Keratinocyte (primary cell): ENCODE results near the gene PKP4.

Experiments used
- CTCF ChIP-seq, 3 experiments: IDR thresholded peaks in 1 of 3; conservative IDR thresholded peaks in 1 of 3; optimal IDR thresholded peaks in 1 of 3; 2 replicates in 2 of 3; 3 replicates in 1 of 3; pipeline versions ENCODE3 to v1.5.1; 2011; ENCODE audit warnings: low read length in 3 of 3, mild to moderate bottlenecking in 3 of 3, moderate library complexity in 2 of 3, control low read depth in 1 of 3, inconsistent platforms in 1 of 3; ENCODE audit not compliant: insufficient read depth in 2 of 3; ENCODE audit errors: extremely low read depth in 1 of 3
- EZH2 ChIP-seq: IDR thresholded peaks from one replicate; pipeline ENCODE4 v1.6.1; 2012; ENCODE audit warnings: inconsistent platforms, mild to moderate bottlenecking, low read length, moderate library complexity

- TF ChIP-seq CTCF (optimal IDR thresholded peaks at IDR 0.05 in 1 of 3, IDR thresholded peaks at IDR 0.05 in 1 of 3, conservative IDR thresholded peaks at IDR 0.05 in 1 of 3; ENCODE audit: extremely low read depth in 1 of 3, insufficient read depth in 2 of 3, low read length in 3 of 3) (no peak), EZH2 (no peak)
Measured at GRCh38 chr2:158513841-158514240, 57.1 kb downstream of the PKP4 start.
